K562 (cell line): Measurements from ENCODE around the gene SYNPR. TPM values are rescaled to one million over a fixed set of nuclear protein-coding genes. Genes with fewer than 3 reads are reported as not detected.

Source experiments
- ATAC-seq: fragments of 200-7000 bp; cut with Tn5 transposase; 3 replicates; pipeline ENCODE4 v1.9.1; 2020; ENCODE audit warnings: moderate library complexity
- BruUV-seq: library from RNA; stranded (reverse); fragments of 400-500 nt; replicated peaks from 2 replicates; lab custom pipeline; 2021; lab: Mats Ljungman, UMichigan
- CTCF ChIA-PET: fragments of 300-600 bp; formaldehyde crosslinking; extraction: SDS; loops from one replicate; lab custom pipeline; 2021; ENCODE audit warnings: low intra/inter-chr PET ratio; lab: Yijun Ruan, JAX
- POLR2A ChIA-PET: fragments of 300-600, 350-650 bp; sonication (Branson Sonifier 250); formaldehyde crosslinking; extraction: SDS; loops from one replicate; lab custom pipeline; 2021; ENCODE audit warnings: antibody characterized with exemption, inconsistent platforms; lab: Yijun Ruan, JAX
- DNase-seq, 4 experiments: peaks; one replicate each; pipeline versions ENCODE4 v3.0.0 to v3.0.0-alpha.2; 2011 to 2018; ENCODE audit warnings: low spot score in 3 of 4, mixed read lengths in 3 of 4; ENCODE audit errors: extremely low read depth in 1 of 4
- FAIRE-seq: peaks from 2 replicates; lab custom pipeline; 2011; peaks lifted over from hg19 to GRCh38; lab: Jason Lieb, UNC
- H2AFZ ChIP-seq: 2 replicates; pipeline ENCODE4 v1.6.0; 2011; ENCODE audit warnings: low read depth, low read length, control low read depth, inconsistent platforms
- H3K27ac ChIP-seq: fragments of 200-600 bp; 3 replicates; pipeline ENCODE4 v1.8.0; 2011; ENCODE audit warnings: low read depth, mild to moderate bottlenecking, control low read depth, inconsistent platforms, low read length, moderate library complexity, mixed read lengths; ENCODE audit errors: extremely low read depth
- H3K27me3 ChIP-seq, 2 experiments: fragments of 300-600 bp in 1 of 2; 2 replicates in 1 of 2; 3 replicates in 1 of 2; pipeline versions ENCODE4 v1.6.0 to v1.8.0; 2011; ENCODE audit warnings: inconsistent platforms in 2 of 2, low read length in 2 of 2, mild to moderate bottlenecking in 1 of 2, mixed read lengths in 1 of 2, moderate library complexity in 1 of 2; ENCODE audit not compliant: control insufficient read depth in 2 of 2, insufficient read depth in 2 of 2
- H3K36me3 ChIP-seq: fragments of 300-600 bp; 3 replicates; pipeline ENCODE4 v1.8.0; 2011; ENCODE audit warnings: mild to moderate bottlenecking, low read length, inconsistent platforms; ENCODE audit not compliant: control insufficient read depth, insufficient read depth
- H3K4me1 ChIP-seq, 2 experiments: fragments of 200-600 bp in 1 of 2; replicated peaks in 1 of 2; 2 replicates in 1 of 2; 3 replicates in 1 of 2; pipeline versions ENCODE4 v1.5.1 to v1.8.0; 2011; ENCODE audit warnings: inconsistent platforms in 2 of 2, low read length in 2 of 2, mild to moderate bottlenecking in 1 of 2, mixed read lengths in 1 of 2, moderate library complexity in 1 of 2; ENCODE audit not compliant: control insufficient read depth in 2 of 2, insufficient read depth in 2 of 2
- H3K4me2 ChIP-seq: 2 replicates; pipeline ENCODE4 v1.6.1; 2011; ENCODE audit warnings: low read length, control low read depth, inconsistent platforms, mixed read lengths; ENCODE audit not compliant: insufficient read depth
- H3K4me3 ChIP-seq: fragments of 200-600 bp; sonication (generic), shearing (Covaris generic); 2 replicates; pipeline ENCODE4 v1.5.1; 2016; ENCODE audit warnings: control low read depth, inconsistent platforms
- H3K79me2 ChIP-seq: fragments of 200-600 bp; 3 replicates; pipeline ENCODE4 v1.8.0; 2011; ENCODE audit warnings: low read length, inconsistent platforms; ENCODE audit not compliant: control insufficient read depth, insufficient read depth
- H3K9ac ChIP-seq, 2 experiments: 2 replicates each; pipeline versions ENCODE4 v1.6.0 to v1.6.1; 2011; ENCODE audit warnings: low read depth in 2 of 2, low read length in 2 of 2, control low read depth in 1 of 2, inconsistent platforms in 1 of 2, mild to moderate bottlenecking in 1 of 2, mixed read lengths in 1 of 2; ENCODE audit not compliant: insufficient read depth in 1 of 2
- H3K9me1 ChIP-seq: one replicate; pipeline ENCODE4 v1.6.0; 2011; ENCODE audit warnings: inconsistent platforms, mild to moderate bottlenecking, low read length, moderate library complexity; ENCODE audit not compliant: control insufficient read depth, insufficient read depth
- H3K9me3 ChIP-seq: replicated peaks from 2 replicates; pipeline ENCODE4 v1.5.1; 2011; ENCODE audit warnings: low read depth, low read length, inconsistent platforms; ENCODE audit not compliant: control insufficient read depth, insufficient read depth
- H4K20me1 ChIP-seq: replicated peaks from 2 replicates; pipeline ENCODE4 v1.6.1; 2011; ENCODE audit warnings: low read length, inconsistent platforms, mixed read lengths; ENCODE audit not compliant: control insufficient read depth, insufficient read depth
- CREB1 ChIP-seq, 2 experiments: sonication (generic) in 1 of 2; formaldehyde crosslinking in 1 of 2; IDR thresholded peaks; 2 replicates each; pipeline versions ENCODE4 v1.6.1 to v1.8.0; 2012 to 2022; ENCODE audit warnings: inconsistent platforms in 1 of 2, mild to moderate bottlenecking in 1 of 2, missing genetic modification reagents in 1 of 2, moderate library complexity in 1 of 2
- DMBX1 ChIP-seq: fragments of 250-450 bp; sonication (Bioruptor Pico); IDR thresholded peaks from 2 replicates; pipeline ENCODE4 v1.8.0; 2022; ENCODE audit warnings: inconsistent platforms, mild to moderate bottlenecking, moderate library complexity, borderline replicate concordance
- MYBL2 ChIP-seq, 2 experiments: fragments of 450-650 bp in 1 of 2; sonication (generic) in 1 of 2; formaldehyde crosslinking in 1 of 2; IDR thresholded peaks; 2 replicates each; pipeline versions ENCODE4 v1.6.1 to v1.8.1; 2017 to 2022; ENCODE audit warnings: borderline replicate concordance in 1 of 2, inconsistent platforms in 1 of 2, low read depth in 1 of 2, mild to moderate bottlenecking in 1 of 2, missing genetic modification reagents in 1 of 2, moderate library complexity in 1 of 2
- TBL1XR1 ChIP-seq, 2 experiments: IDR thresholded peaks; 2 replicates each; pipeline ENCODE4 v1.6.1; 2012; ENCODE audit warnings: improper control_type of control experiment in 2 of 2, low read length in 2 of 2, mild to moderate bottlenecking in 1 of 2
- ZBTB8A ChIP-seq: fragments of 450-650 bp; IDR thresholded peaks from 2 replicates; pipeline ENCODE4 v1.6.1; 2018; ENCODE audit warnings: mild to moderate bottlenecking, moderate library complexity; ENCODE audit not compliant: partially characterized antibody
- ZC3H8 ChIP-seq: fragments of 450-650 bp; IDR thresholded peaks from 2 replicates; pipeline ENCODE4 v1.6.1; 2017
- ZNF134 ChIP-seq: fragments of 250-450 bp; sonication (Bioruptor Pico); conservative IDR thresholded peaks from 2 replicates; pipeline ENCODE4 v1.4.0; 2020
- ZNF274 ChIP-seq: IDR thresholded peaks from 2 replicates; pipeline ENCODE4 v1.6.1; 2011; ENCODE audit warnings: low read depth, mild to moderate bottlenecking, low read length, moderate library complexity, borderline replicate concordance
- WGBS: fragments of 100-300 bp; shearing (Covaris generic); methylation state at CpG from one replicate; pipeline ENCODE4 v1.1.6; 2016; ENCODE audit warnings: low coverage, mixed read lengths; ENCODE audit not compliant: insufficient coverage; ENCODE audit errors: missing lambda C conversion rate; 5-methylcytosine and 5-hydroxymethylcytosine counted together
- in situ Hi-C: fragments of 300-500 bp; cut with MboI; formaldehyde crosslinking; loops from 4 replicates; pipeline ENCODE4 v1.15.0; 2018; ENCODE audit warnings: inconsistent platforms, mixed read lengths
- intact Hi-C: fragments of 100-400 bp; cut with micrococcal nuclease; formaldehyde crosslinking; loops from 2 replicates; pipeline ENCODE4 v1.14.2; 2022
- polyA plus RNA-seq, 8 experiments: library from polyadenylated mRNA; depleted of rRNA in 4 of 8; stranded (reverse) in 5 of 8; unstranded in 3 of 8; fragments of >200 nt; fragmentation: Nextera tagmentation in 2 of 8; fragmentation: Illumina TruSeq in 1 of 8; extraction: Ambion mirVana in 2 of 8; extraction: Trizol in 1 of 8; gene quantifications; 2 replicates each; pipeline versions ENCODE4 v1.2.1 to v1.2.3, GENCODE V29; 2011 to 2014; ENCODE audit warnings: inconsistent platforms in 1 of 8, missing spikeins in 1 of 8
- total RNA-seq, 7 experiments: library from RNA; depleted of rRNA in 6 of 7; stranded (reverse); fragments of >200 nt in 6 of 7; fragmentation: Illumina TruSeq in 2 of 7; extraction: Trizol in 2 of 7; gene quantifications; 2 replicates each; pipeline versions ENCODE4 v1.2.1 to v1.2.3, GENCODE V29; 2011 to 2021; ENCODE audit warnings: low replicate concordance in 1 of 7
- TF ChIP-seq, protein P1 (sequence below): sonication (generic); formaldehyde crosslinking; IDR thresholded peaks from 2 replicates; pipeline ENCODE4 v1.8.0; 2022; ENCODE audit warnings: missing genetic modification reagents, mild to moderate bottlenecking, borderline replicate concordance
- TF ChIP-seq, protein P2 (sequence below): sonication (generic); formaldehyde crosslinking; IDR thresholded peaks from 2 replicates; pipeline ENCODE4 v1.8.0; 2022; ENCODE audit warnings: mild to moderate bottlenecking, missing genetic modification reagents, borderline replicate concordance
- TF ChIP-seq, protein P3 (sequence below), 2 experiments: fragments of 450-650 bp; IDR thresholded peaks; 2 replicates each; pipeline ENCODE4 v1.6.1; 2018; ENCODE audit warnings: mild to moderate bottlenecking in 2 of 2, low read depth in 1 of 2; ENCODE audit not compliant: partially characterized antibody in 2 of 2

Gene SYNPR
- total and polyA plus RNA-seq, 9 of the 15 experiments (the other 6 are each of a cell fraction or from before 2014, with no cell fraction given): not detected

DNA sequence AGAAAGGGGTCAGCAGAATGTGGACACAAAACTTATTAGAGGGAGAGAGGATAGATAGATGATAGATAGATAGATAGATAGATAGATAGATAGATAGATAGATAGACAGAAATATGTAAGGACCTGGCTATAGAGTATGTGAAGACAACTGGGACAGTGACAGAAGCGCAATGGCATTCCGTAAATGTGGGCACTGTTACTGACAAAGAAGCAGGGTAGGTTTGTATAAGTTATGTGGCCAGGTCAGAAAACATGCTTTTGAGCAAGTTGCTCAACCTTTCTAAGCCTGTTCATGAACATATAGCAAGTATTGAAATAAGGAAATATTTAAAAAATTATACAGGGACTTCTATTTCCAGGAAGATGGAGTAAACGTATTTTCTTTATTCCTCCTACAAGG is 357.1 kb downstream of the SYNPR start:
- ChIA-PET POLR2A (no interaction called here), CTCF (no interaction called here)
- no peak for TF ChIP-seq ZBTB8A
- TF ChIP-seq ZC3H8: no peak
- TF ChIP-seq DMBX1 (CRISPR knock-in tag): no peak
- no peak for TF ChIP-seq TBL1XR1 (IDR thresholded peaks at IDR 0.05; ENCODE audit: low read length in 2 of 2)
- TF ChIP-seq ZNF274: no peak
- no peak for TF ChIP-seq ZNF134 (CRISPR knock-in tag)
- TF ChIP-seq, protein P1, sequence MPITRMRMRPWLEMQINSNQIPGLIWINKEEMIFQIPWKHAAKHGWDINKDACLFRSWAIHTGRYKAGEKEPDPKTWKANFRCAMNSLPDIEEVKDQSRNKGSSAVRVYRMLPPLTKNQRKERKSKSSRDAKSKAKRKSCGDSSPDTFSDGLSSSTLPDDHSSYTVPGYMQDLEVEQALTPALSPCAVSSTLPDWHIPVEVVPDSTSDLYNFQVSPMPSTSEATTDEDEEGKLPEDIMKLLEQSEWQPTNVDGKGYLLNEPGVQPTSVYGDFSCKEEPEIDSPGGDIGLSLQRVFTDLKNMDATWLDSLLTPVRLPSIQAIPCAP (CRISPR knock-in tag): no peak
- TF ChIP-seq, protein P2, sequence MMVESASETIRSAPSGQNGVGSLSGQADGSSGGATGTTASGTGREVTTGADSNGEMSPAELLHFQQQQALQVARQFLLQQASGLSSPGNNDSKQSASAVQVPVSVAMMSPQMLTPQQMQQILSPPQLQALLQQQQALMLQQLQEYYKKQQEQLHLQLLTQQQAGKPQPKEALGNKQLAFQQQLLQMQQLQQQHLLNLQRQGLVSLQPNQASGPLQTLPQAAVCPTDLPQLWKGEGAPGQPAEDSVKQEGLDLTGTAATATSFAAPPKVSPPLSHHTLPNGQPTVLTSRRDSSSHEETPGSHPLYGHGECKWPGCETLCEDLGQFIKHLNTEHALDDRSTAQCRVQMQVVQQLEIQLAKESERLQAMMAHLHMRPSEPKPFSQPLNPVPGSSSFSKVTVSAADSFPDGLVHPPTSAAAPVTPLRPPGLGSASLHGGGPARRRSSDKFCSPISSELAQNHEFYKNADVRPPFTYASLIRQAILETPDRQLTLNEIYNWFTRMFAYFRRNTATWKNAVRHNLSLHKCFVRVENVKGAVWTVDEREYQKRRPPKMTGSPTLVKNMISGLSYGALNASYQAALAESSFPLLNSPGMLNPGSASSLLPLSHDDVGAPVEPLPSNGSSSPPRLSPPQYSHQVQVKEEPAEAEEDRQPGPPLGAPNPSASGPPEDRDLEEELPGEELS (CRISPR knock-in tag): no peak
- TF ChIP-seq, protein P3, sequence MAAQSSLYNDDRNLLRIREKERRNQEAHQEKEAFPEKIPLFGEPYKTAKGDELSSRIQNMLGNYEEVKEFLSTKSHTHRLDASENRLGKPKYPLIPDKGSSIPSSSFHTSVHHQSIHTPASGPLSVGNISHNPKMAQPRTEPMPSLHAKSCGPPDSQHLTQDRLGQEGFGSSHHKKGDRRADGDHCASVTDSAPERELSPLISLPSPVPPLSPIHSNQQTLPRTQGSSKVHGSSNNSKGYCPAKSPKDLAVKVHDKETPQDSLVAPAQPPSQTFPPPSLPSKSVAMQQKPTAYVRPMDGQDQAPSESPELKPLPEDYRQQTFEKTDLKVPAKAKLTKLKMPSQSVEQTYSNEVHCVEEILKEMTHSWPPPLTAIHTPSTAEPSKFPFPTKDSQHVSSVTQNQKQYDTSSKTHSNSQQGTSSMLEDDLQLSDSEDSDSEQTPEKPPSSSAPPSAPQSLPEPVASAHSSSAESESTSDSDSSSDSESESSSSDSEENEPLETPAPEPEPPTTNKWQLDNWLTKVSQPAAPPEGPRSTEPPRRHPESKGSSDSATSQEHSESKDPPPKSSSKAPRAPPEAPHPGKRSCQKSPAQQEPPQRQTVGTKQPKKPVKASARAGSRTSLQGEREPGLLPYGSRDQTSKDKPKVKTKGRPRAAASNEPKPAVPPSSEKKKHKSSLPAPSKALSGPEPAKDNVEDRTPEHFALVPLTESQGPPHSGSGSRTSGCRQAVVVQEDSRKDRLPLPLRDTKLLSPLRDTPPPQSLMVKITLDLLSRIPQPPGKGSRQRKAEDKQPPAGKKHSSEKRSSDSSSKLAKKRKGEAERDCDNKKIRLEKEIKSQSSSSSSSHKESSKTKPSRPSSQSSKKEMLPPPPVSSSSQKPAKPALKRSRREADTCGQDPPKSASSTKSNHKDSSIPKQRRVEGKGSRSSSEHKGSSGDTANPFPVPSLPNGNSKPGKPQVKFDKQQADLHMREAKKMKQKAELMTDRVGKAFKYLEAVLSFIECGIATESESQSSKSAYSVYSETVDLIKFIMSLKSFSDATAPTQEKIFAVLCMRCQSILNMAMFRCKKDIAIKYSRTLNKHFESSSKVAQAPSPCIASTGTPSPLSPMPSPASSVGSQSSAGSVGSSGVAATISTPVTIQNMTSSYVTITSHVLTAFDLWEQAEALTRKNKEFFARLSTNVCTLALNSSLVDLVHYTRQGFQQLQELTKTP (IDR thresholded peaks at IDR 0.05; ENCODE audit: low read depth in 1 of 2, partially characterized antibody in 2 of 2): no peak
- TF ChIP-seq MYBL2 (IDR thresholded peaks at IDR 0.05; ENCODE audit: low read depth): no peak
- no peak for TF ChIP-seq MYBL2 (CRISPR knock-in tag; IDR thresholded peaks at IDR 0.05; ENCODE audit: borderline replicate concordance)
- TF ChIP-seq CREB1 (IDR thresholded peaks at IDR 0.05): no peak
- TF ChIP-seq CREB1 (CRISPR knock-in tag; IDR thresholded peaks at IDR 0.05): no peak
- no peak overlapping the region for H3K4me3 ChIP-seq
- BruUV-seq: no TSS peak
- no peak overlapping the region for H3K4me2 ChIP-seq
- H3K27ac ChIP-seq: no peak overlapping the region
- no peak overlapping the region for H3K9ac ChIP-seq
- in situ Hi-C loops (no loop called here), intact Hi-C loops (no loop called here)
- H3K9me1 ChIP-seq: no peaks in the 10 kb centered on the region
- no peaks in the 10 kb centered on the region for H3K4me1 ChIP-seq
- no peaks in the 10 kb centered on the region for H3K9me3 ChIP-seq
- no peak overlapping the region for H2AFZ ChIP-seq
- no peaks in the 10 kb centered on the region for H3K27me3 ChIP-seq
- FAIRE-seq (no peak), ATAC-seq (no peak), DNase-seq (no peak)
- H3K79me2 ChIP-seq: no peaks in the 10 kb centered on the region
- H4K20me1 ChIP-seq: no peaks in the 10 kb centered on the region
- WGBS: 0% methylated on average over 3 of the region's 3 CpGs
- no peaks in the 10 kb centered on the region for H3K36me3 ChIP-seq
